PC-3 (cell line): Measurements from ENCODE around the gene GPR78.

Experiments used
- CTCF ChIP-seq: fragments of 300-600 bp; sonication (generic); conservative IDR thresholded peaks from 2 replicates; pipeline ENCODE4 v1.5.1; 2017; ENCODE audit warnings: antibody characterized with exemption, low read depth, mild to moderate bottlenecking, low read length
- EZH2 ChIP-seq: fragments of 300-600 bp; sonication (generic); IDR thresholded peaks from one replicate; pipeline ENCODE4 v1.6.1; 2017; ENCODE audit warnings: antibody characterized with exemption, mild to moderate bottlenecking, low read length; ENCODE audit not compliant: unreplicated experiment

GRCh38 chr4:8560265-8561047, 19.7 kb upstream of the GPR78 start:
- TF ChIP-seq EZH2 (no peak), CTCF (no peak)
